Left lung (tissue), 10 donors: ENCODE results near the gene ANXA4. TPM values are rescaled to one million over a fixed set of nuclear protein-coding genes. Genes with fewer than 3 reads are reported as not detected.

Experiments
- ATAC-seq: fragments of 200-7000 bp; cut with Tn5 transposase; one replicate; pipeline ENCODE4 v1.9.1; 2020; ENCODE audit warnings: moderate library complexity
- DNase-seq, 4 donors: peaks; one replicate each; pipeline ENCODE4 v3.0.0-alpha.2; 2013 to 2020
- H3K27ac ChIP-seq, 2 donors: fragments of 200-600 bp; sonication (generic) in 1 of 2; one replicate each; pipeline versions ENCODE4 v1.5.0 to v1.8.0; 2020 to 2021
- H3K27me3 ChIP-seq, 2 donors: fragments of 200-600 bp; sonication (generic) in 1 of 2; one replicate each; pipeline versions ENCODE4 v1.5.0 to v1.8.0; 2020 to 2021
- H3K36me3 ChIP-seq, 2 donors: fragments of 200-600 bp; sonication (generic) in 1 of 2; one replicate each; pipeline versions ENCODE4 v1.5.0 to v1.8.0; 2020 to 2021
- H3K4me1 ChIP-seq, 2 donors: fragments of 200-600 bp; one replicate each; pipeline ENCODE4 v1.8.0; 2021
- H3K4me3 ChIP-seq, 2 donors: fragments of 200-600 bp; sonication (generic) in 1 of 2; one replicate each; pipeline versions ENCODE4 v1.5.0 to v1.8.0; 2020 to 2021; ENCODE audit warnings: mild to moderate bottlenecking in 1 of 2
- H3K9me3 ChIP-seq, 2 donors: fragments of 200-600 bp; sonication (generic) in 1 of 2; one replicate each; pipeline versions ENCODE4 v1.5.0 to v1.8.0; 2020 to 2021
- intact Hi-C, 2 donors: fragments of 100-400 bp; cut with DNase I; formaldehyde crosslinking; loops; one replicate each; pipeline versions ENCODE4 v1.11.2 to v1.14.2; 2022
- polyA plus RNA-seq, 6 donors: library from polyadenylated mRNA; unstranded; fragments of 120-200 nt; gene quantifications; one replicate each; pipeline ENCODE4 v1.2.1, GENCODE V29; 2013; ENCODE audit not compliant: insufficient read length in 6 of 6
- total RNA-seq, 2 donors: library from RNA; stranded (reverse); fragmentation: NEBNext Ultra II Directional; extraction: Animal tissue kit (Norgen Biotek cat#: 25700); gene quantifications; one replicate each; pipeline ENCODE4 v1.2.1, GENCODE V29; 2021
- TF ChIP-seq, protein P1 (sequence below), 2 donors: fragments of 200-600 bp; sonication (generic) in 1 of 2; IDR thresholded peaks; one replicate each; pipeline versions ENCODE4 v1.5.0 to v1.8.0; 2021; ENCODE audit warnings: antibody characterized with exemption in 2 of 2
- donor health status: DM: no; HTN: yes; CAD: no.
- donor health status: DM: no; HTN: no; CAD: no.

The ANXA4 gene
- total and polyA plus RNA-seq, 8 donors, result 74.9 to 217 (median 85.7) TPM

DNA sequence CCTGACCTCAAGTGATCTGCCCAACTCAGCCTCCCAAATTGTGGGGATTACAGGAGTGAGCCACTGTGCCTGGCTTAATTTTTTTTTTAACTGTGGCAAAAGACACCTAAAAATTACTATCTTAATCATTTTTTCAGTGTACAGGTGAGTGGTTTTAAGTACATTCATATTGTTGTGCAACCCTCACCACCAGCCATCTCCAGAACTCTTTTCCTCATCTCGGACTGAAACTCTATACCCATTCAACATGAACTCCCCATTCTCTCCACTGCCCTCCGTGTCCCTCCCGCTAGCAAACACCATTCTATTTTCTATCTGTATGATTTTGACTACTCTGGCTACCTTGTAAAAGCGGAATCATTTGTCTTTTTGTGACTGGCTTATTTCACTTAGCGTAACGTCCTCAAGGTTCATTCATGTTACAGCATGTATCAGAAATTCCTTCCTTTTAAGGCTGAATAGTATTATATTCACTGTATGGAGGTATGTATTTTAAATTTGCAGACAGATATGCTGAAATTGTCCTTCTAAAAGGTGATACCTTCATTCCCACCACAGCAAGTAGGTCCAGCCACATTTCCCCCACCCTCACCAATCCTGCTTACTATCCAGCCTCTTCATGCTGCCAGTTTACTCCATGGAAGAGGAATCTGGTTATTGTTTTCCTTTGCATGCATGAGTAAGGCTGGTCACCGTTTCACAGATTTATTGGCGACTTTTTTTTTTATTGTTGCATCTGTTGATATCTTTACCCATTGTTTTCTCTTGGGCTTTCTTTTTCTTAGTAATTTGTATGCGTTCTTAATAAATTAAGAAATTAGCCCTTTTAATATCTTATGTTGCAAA, 40.6 kb upstream of the ANXA4 start:
- Histone ChIP-seq H3K27ac (no peak overlapping the region), H3K4me1 (peaks cover 0 to 20% of the 10 kb centered on the region in 2 donors), H3K27me3 (no peaks in the 10 kb centered on the region), H3K4me3 (no peak overlapping the region), H3K9me3 (no peaks in the 10 kb centered on the region), H3K36me3 (no peaks in the 10 kb centered on the region)
- intact Hi-C loops, result no loop called here
- TF ChIP-seq, protein P1, sequence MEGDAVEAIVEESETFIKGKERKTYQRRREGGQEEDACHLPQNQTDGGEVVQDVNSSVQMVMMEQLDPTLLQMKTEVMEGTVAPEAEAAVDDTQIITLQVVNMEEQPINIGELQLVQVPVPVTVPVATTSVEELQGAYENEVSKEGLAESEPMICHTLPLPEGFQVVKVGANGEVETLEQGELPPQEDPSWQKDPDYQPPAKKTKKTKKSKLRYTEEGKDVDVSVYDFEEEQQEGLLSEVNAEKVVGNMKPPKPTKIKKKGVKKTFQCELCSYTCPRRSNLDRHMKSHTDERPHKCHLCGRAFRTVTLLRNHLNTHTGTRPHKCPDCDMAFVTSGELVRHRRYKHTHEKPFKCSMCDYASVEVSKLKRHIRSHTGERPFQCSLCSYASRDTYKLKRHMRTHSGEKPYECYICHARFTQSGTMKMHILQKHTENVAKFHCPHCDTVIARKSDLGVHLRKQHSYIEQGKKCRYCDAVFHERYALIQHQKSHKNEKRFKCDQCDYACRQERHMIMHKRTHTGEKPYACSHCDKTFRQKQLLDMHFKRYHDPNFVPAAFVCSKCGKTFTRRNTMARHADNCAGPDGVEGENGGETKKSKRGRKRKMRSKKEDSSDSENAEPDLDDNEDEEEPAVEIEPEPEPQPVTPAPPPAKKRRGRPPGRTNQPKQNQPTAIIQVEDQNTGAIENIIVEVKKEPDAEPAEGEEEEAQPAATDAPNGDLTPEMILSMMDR (IDR thresholded peaks at IDR 0.05), result no peak
- DNase-seq, result no peak
- ATAC-seq, result no peak

DNA sequence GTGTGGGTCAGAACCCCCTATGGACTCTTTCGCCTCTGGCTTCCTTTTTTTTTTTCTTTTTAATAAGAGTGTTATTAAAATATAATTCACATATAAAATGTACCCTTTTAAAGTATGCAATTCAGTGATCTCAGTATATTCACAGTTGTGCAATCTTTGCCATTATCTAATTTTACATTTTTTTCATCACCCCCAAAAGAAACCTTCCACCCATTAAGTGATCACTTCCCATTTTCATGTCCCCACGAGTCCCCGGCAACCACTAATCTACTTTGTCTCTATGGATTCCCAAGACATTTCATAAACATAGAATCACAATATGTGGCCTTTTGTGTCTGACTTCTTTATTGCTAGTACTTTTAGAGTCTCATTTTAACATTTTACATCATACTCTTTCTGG, 38.7 kb upstream of the ANXA4 start:
- ATAC-seq, result no peak
- Histone ChIP-seq H3K4me1 (peaks cover 0 to 20% of the 10 kb centered on the region in 2 donors), H3K27me3 (no peaks in the 10 kb centered on the region), H3K27ac (peak overlapping the region in 1 of 2 donors; percentile 76), H3K36me3 (no peaks in the 10 kb centered on the region), H3K4me3 (no peak overlapping the region), H3K9me3 (no peaks in the 10 kb centered on the region)
- TF ChIP-seq, protein P1 (IDR thresholded peaks at IDR 0.05), result no peak
- DNase-seq, result no peak
- intact Hi-C loops, result no loop called here

DNA sequence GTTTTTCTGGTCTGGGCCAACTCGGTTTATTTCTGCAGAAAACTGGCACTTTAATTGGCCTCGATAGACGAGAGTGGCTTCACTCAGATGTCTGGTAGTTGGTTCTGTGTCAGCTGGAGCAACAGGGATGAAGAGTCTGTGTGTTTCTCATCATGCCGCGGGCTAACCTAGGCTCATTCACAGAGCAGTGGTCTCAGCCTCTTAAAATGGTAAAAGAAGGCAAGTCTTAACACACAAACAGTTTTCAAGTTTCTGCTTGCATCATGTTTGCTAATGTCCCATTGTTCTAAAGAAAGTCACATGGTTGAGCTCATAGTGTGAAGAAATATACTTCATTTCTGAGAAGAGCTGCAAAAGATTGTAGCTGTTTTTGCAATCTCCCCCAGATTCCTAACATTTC, 37.5 kb upstream of the ANXA4 start:
- DNase-seq (no peak), ATAC-seq (peak; percentile 27)
- no peaks in the 10 kb centered on the region for H3K9me3 ChIP-seq
- H3K27ac ChIP-seq, result peak overlapping the region; percentile 3 to 76
- H3K36me3 ChIP-seq, result no peaks in the 10 kb centered on the region
- TF ChIP-seq, protein P1 (IDR thresholded peaks at IDR 0.05), result no peak
- no peaks in the 10 kb centered on the region for H3K27me3 ChIP-seq
- H3K4me3 ChIP-seq, result no peak overlapping the region
- peaks cover 0 to 20% of the 10 kb centered on the region in 2 donors for H3K4me1 ChIP-seq
- intact Hi-C loops, result no loop called here

DNA sequence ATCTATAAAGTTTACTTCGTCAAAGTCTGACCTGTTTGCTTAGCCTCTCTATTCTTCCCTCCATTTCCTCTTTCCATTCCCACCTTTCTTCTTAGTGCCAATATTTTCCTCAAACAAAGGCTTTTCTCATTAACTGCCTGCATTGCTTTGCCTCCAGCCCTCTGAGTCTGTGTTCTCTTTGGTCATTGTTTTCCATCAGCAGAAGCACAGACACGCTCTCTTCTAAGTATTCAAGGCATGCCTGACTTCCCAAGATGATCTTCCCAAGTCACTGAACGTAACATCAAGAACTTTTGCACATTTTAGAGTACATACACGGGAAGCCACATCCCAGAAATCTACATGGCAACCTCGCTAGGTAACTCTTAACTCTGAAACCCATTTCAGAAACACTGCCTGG, 32.6 kb upstream of the ANXA4 start:
- DNase-seq (no peak), ATAC-seq (no peak)
- intact Hi-C loops, result no loop called here
- TF ChIP-seq, protein P1 (IDR thresholded peaks at IDR 0.05), result no peak
- H3K27me3 ChIP-seq, result no peaks in the 10 kb centered on the region
- H3K4me1 ChIP-seq, result peaks cover 0 to 11% of the 10 kb centered on the region in 2 donors
- H3K4me3 ChIP-seq, result no peak overlapping the region
- H3K27ac ChIP-seq, result no peak overlapping the region
- no peaks in the 10 kb centered on the region for H3K9me3 ChIP-seq
- H3K36me3 ChIP-seq, result no peaks in the 10 kb centered on the region

DNA sequence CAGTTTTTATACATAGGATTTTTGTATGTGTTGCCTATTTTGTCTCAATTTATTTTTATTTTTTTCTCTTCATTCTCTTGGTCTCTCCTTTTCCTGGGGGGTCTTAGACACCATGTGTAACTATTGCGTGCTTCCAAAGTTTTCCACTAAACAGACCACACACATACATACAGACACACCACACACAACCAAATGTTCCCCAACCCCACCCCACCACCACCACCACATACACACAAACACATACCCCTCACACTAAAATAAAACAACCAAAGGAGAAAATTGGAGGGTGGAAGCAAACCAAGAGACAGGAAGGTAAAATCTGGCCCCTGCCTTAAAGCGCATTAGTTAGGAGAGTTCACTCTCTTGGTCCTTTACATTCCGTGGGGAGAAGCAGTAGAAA, 30.0 kb upstream of the ANXA4 start:
- Histone ChIP-seq H3K4me1 (peaks cover 0 to 8% of the 10 kb centered on the region in 2 donors), H3K36me3 (no peaks in the 10 kb centered on the region), H3K27ac (no peak overlapping the region), H3K4me3 (no peak overlapping the region), H3K27me3 (no peaks in the 10 kb centered on the region), H3K9me3 (no peaks in the 10 kb centered on the region)
- ATAC-seq (no peak), DNase-seq (no peak)
- intact Hi-C loops, result loop anchor here in 1 of 2 donors (5.0 kb wide), 1 partner anchor 155 kb away; no protein-coding TSS in a partner anchor
- TF ChIP-seq, protein P1 (IDR thresholded peaks at IDR 0.05), result no peak
